HG03571 (cell line): ENCODE measurements around the gene KCNK13.
"Not testable (repeated sequence)": the region's sequence is repeated elsewhere in the genome, so short reads cannot be mapped to it uniquely, and the experiment has no call there.

Source experiments
- ATAC-seq: cut with Tn5 transposase; IDR thresholded peaks from one replicate; pipeline ENCODE4 v1.9.1; 2021; ENCODE audit not compliant: unreplicated experiment

Gene KCNK13

DNA sequence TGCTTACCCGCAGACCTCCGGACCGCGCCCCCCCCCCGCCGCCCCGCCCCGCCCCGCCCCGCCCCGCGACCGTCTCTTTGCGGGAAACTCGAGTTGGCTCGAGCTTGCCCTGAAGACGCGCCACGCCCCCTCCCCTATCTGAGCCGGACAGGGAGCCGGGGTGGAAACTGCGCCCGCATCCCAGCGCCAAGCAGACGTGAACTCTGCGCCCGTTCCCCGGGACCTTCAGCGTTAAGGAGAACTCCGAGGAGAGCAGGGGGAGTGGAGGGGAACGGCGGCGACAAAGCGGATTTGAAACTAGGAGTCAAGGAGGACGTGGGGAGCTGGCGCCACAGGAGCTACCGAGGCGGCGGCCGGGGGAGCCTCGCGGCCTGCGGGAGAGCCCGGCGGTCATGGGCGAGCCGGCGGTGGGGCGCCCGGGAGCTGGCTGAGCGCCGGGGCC lies at the start of gene KCNK13:
TSS of gene KCNK13 (plus strand) at position 310 of the 442 bp plus-strand sequence. CDS start 212 bp downstream, outside the sequence.
- no peak for ATAC-seq

DNA sequence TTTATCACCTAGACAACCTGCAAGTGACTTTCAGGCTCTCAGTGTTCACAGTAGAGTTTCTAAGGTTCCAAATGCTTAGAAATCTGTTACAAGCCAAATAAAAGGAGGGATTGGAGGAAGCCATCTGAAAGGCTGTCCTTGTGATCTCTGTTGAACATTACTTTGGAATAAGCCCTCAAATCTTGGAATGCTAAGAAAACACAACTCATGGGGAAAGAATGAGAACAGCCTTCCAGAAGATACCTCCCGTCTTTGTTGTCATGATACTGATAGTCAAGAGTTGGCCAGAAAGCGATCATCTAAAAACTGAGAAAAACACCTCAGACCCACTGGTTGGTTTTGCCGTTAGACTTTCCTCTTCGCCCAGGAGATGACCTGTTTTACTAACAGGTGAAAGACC lies 44.4 kb upstream of the KCNK13 start:
- ATAC-seq = no peak

DNA sequence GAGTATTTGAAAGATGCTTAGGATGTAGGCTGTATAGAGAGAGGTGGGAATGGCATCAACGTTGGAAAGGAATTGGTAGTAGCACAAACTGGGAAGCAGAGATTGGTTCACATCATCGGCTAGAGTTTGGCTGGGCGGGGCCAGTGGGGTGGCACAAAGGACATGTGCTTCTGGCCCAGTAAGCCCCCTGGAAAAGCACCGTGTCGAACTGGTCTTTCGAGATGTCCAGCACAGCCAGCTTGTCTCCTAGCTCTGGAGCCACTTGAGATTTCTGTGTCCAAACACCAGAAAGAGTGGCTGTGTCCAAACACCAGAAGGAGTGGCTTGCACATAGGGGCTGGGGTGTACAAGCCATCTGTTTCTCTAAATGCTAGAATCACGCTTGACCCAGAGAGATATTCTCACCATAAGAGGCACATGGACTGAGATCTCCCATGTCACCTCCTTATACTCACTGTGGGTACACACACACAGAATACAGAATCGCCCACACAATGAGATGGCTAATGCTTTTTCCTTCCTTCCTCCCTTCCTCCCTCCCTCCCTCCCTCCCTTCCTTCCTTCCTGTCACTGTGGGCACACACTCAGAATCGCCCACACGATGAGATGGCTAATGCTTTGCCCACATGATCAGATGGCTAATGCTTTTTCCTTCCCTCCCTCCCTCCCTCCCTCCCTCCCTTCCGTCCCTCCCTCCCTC lies 41.8 kb upstream of the KCNK13 start:
- ATAC-seq = no peak

DNA sequence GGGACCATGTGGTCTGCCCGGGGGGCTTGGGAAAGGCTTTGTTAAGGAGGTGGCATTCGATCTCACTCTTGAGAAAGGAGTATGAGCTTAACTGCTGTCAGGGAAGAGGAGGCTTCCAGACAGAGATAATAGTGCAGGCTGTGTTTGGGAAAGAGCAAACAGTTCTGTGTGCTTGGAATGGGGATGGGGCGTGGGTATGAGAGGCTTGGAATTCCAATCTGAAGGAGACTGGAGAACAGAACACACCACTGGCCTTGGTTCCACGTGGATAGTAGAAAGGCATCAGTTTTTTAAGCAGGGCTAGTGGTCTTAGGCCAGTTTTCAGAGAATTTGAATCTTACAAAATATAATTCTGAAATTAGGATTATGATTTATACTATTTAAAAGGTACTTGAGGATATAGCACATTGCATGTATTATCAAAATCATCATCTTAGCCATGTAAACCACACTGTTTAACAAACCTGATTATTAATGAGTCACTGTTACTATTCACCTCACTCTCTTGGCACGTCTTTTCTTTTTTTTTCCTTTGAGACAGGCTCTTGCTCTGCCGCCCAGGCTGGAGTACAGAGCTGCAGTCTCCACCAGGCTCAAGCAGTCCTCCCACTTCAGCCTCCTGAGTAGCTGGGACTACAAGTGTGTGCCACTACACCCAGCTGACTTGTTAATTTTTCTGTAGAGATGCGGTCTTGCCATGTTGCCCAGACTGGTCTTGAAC lies 38.5 kb upstream of the KCNK13 start:
- ATAC-seq = no peak

DNA sequence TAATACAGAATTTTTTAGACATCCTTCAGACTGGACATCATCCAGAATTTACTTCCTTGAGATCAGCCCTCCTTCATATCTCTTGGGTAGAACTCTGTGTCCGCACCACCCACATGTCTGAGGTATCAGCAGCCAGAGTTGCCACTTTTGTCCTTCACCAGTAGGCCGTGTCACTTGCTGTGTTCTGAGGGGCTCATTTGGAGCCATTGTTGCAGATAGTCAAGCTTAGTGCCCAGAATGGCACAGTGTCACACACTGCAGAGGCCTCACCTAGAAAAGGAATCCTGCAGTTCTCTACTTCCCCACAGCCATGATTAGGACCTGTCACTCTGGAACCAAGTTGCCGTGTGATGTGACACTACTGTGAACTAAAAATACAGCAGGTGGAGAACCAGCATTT lies 36.9 kb upstream of the KCNK13 start:
- no peak for ATAC-seq

DNA sequence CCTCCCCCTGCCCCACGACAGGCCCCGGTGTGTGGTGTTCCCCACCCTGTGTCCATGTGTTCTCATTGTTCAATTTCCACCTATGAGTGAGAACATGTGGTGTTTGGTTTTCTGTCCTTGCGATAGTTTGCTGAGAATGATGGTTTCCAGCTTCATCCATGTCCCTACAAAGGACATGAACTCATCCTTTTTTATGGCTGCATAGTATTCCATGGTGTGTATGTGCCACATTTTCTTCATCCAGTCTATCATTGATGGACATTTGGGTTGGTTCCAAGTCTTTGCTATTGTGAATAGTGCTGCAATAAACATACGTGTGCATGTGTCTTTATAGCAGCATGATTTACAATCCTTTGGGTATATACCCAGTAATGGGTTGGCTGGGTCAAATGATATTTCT lies 35.2 kb upstream of the KCNK13 start:
- not testable (repeated sequence) for ATAC-seq

DNA sequence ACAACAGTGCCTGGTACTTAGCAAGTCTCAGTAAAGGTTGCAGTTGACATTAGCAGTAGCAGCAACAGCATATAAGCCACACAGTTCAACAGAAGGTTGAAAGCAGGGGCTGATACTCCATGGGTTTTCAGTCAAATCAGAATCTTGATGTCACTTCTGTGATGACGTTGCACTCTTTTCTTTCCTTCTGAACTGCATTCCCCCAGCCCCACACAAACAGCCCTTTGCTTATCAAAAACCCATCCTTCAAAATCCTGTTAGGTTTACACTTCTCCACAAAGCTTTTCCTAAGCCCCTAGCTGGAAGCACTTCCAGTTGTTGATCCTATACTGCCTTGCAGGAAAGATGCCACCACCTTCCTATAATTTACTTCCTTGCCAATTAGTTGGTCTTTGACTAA lies 34.0 kb upstream of the KCNK13 start:
- ATAC-seq = no peak

DNA sequence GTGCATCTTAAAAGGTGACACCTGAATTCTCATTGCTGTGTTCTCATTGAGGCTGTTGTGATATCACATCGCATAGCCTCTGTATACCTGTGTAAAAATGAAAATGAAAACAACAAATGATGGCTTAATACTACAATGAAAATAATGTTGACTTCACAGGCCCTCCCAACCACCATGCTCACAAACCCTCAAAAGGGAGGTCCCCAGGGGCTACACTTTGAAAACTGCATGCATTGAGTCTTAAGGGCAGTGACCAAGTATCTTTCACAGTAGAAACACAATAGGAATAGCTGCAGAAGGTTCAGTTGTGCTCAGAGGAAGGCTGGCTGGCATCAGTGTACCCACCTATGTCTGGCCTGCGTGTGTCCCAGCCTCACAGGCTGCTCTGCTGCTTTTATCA lies 27.6 kb upstream of the KCNK13 start:
- no peak for ATAC-seq

DNA sequence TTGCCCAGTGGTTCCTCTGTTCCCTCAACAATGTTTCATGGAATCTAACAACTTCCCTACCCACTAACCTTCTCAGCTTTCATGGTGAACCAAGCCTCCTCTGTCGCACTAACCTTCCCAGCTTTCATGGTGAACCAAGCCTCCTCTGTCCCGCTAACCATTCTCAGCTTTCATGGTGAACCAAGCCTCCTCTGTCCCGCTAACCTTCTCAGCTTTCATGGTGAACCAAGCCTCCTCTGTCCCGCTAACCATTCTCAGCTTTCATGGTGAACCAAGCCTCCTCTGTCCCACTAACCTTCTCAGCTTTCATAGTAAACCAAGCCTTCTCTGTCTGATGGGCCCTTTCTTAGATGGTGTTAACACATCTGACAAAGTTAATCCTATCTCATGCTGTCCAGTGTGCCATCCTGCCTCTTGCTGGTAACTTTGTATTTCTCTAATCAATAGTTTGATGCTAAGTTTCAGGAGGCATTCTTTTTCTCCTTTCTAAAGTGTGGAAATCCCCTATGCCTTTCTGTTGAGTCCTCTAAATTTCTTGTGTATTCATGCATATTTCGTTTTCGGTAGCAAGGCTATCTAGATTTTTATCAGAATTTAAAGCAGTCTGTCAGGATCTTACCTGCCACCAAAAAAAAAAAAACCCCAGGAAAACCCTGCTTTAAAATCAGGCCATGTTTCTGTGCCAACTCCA lies 26.8 kb upstream of the KCNK13 start:
- no peak for ATAC-seq

DNA sequence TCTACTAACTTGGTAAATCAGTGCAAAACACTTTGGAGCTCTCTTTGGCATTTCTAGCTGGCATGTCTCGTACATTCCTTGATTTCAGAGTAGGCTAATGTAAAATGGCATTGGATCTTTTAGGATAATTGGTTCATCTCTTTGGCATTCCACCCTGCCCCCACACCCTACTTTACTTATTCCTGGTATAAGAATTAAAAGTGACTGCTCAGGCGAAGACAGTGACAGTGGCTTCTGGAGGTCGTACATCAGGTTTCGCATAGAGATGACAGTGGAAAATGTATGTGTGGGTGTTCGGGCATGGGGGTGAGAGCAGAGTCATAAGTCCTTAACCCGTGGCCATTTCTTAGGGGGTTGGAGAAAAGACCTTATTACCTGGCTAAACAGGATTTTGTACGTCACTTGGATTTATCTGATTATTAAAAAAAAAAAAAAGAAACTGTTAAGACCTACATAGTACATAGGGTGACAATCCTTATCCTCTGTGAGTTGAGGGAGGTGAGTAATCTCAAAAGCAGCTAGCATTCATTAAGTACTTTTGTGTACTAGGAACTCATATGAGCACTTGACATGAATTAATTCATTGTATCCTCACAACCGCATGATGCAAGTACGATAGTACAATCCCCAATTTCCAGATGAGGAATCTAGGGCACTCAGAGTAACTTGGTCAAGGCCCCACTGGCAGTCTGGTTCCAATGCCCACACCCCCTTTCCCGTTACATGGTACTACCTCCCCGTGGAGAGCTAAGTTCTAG lies 22.4 kb upstream of the KCNK13 start:
- ATAC-seq = no peak

DNA sequence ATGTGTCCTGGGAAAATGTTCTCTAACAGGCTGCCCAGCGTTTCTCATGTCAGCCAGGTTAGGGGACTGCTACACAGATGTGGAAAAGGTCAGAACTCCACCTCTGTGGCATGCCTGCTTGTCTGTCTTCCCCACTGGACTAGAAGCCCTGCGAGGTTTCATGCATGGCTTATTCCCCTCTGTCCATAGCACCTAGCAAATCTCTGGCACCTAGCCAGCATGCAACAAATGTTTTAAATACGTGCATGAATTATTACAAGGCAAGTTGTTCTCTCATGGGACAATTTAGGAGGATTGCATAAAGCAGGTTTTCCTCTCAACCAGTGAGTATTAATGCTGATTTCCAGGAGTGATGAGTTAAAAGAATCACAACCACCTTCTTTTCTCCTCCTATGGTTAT lies 21.4 kb upstream of the KCNK13 start:
- ATAC-seq = no peak

DNA sequence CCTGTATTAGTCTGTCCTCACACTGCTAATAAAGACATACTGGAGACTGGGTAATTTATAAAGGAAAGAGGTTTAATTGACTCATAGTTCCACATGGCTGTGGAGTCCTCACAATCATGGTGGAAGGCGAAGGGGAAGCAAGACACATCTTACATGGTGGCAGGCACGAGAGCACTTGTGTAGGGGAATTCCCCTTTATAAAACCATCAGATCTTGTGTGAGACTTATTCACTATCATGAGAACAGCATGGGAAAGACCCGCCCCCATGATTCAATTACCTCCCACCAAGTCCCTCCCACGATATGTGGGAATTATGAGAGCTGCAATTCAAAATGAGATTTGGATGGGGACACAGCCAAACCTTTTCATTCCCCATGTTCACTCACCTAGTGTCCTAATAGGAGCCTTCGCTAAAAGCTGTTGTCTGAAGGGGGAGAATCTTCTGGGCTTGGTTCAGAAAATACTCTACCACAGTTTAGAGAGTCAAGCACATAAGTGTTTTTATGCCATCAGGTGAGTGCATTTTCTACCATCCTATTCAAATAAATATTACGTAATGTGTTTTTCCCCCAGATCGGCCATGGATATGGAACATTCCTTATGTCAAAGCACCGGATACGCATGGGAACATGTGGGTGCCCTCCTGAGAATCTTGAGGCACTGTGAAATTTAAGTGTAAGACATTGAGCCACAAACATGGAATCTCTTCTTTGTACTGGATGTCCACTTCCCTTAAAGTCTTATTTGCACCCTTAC lies 19.1 kb upstream of the KCNK13 start:
- ATAC-seq = no peak

DNA sequence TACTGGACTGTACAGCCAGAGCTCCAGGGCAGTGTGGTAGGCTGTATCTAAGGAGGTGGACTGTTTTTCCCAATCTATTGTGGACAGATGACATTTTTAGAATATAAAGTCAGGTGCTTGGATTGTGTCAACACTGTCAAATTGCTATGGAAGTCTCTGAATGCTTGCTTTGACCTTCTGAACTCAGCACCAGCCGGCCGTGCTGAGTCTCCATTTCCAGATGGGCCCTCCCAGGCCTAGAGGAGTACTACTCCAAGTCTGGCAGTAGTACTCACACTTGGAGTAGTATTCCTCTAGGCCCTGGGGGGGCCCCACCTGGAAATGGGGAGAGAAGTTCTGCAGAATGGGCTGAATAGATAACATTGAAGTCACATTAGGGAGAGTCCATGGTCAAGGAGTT lies 16.2 kb upstream of the KCNK13 start:
- no peak for ATAC-seq

DNA sequence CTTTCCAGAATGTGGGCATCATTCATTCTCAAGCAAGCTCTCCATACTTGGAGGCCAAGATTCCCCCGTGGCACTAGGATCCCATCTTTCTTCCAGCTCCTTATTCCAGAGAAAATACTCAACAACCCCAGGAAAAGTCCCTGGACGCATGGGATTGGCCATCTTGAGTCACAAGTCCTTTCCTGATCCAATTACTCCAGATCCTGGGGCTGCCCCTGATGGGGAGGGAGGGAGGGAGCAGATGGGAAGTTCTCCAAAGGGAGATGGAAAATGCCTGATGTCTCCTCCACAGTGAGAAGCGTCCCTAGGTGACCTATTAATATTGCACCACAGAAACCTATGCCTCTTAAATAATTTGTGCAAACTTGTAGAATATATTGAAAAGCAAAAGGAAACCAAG lies 12.4 kb upstream of the KCNK13 start:
- no peak for ATAC-seq

DNA sequence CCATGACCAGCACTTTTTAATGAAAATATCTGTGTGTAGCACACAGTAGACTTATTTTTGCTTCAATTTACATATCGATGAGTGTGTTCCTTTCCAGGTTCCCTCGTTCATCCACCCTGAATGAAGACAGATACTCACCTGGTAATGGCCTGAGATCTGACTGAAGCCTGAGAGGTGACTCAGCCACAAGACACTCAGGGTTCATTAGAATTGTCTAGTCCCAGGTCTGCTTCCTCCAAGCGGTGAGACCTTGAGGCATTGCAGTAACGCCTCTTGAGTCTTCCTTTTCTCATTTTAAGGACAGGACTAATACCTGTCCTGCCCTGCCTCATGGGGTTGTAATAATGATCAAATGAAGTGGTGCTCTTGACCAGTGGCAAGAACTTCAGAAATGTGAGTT lies 11.5 kb upstream of the KCNK13 start:
- ATAC-seq = no peak

DNA sequence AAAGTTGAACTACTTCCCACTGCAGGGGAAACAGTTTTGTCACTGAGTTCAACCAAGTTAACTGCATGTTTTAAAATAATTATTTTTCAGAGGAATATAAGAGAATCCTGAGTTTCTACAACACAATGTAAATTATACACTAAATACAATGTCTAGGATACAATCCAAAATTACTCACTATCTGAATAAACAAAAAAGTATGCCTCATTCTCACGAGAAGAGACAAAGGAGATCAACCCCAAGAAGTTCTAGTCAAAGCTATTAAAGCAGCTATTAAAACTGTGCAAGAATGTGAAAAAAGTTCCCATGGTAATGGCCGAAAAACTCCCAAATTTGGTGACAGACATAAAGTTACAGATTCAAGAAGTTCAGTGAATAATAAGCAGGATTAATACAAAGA lies 8.8 kb upstream of the KCNK13 start:
- no peak for ATAC-seq

DNA sequence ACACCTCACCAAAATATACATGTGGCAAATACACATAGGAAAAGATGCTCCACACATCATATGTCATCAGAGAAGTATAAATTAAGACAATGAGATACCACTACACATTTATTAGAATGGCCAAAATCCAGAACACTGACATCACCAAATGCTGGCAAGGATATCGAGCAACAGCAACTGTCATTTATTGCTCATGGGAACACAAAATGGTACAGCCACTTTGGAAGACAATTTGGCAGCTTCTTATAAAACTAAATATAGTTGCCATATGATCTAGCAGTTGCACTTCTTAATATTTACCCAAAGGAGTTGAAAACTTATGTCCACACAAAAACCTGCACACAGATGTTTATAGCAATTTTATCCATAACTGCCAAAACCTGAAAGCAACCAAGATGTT lies 7.0 kb upstream of the KCNK13 start:
- ATAC-seq = no peak

DNA sequence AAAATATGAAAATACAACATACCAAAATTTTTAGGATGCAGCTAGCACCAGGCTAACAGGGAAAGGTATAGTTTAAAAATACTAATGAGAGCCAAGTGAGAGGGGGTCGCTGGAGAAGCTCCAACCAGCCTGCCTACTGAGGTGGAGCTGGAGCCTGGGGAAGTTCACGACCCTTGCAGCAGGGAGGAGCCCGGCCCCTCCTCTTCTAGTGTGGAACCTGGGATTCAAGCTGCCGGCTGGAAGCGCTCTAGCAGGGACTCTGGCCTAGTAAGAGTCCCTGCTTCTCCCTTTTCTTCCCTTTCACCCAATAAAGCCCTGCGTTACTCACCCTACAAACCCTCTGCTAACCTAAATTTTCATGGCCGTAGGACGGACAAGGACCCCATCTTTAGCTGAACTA lies 5.0 kb upstream of the KCNK13 start:
- no peak for ATAC-seq

DNA sequence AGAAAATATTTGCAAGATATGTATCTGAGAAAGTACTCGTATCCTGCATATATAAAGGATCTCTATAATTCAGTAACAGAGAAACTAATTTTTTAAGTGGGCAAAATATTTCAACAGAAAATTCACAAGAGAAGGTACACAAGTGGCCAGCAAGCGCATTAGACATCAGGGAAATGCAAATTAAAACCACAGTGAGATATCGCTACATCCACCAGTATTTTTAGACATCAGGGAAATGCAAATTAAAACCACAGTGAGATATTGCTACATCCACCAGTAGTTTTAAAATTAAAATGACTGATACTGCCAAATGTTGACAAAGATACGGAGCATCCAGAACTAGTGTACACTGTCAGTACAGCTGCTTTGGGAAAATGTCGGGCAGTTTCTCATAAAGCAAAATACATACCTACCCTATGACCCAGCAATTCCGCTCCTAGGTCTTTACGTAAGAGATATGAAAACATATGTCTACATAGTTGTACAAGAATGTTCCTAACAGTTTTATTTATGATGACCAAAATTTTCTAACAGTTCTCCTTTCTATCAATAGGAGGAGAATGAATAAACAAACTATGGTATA lies 2.8 kb upstream of the KCNK13 start:
- no peak for ATAC-seq

DNA sequence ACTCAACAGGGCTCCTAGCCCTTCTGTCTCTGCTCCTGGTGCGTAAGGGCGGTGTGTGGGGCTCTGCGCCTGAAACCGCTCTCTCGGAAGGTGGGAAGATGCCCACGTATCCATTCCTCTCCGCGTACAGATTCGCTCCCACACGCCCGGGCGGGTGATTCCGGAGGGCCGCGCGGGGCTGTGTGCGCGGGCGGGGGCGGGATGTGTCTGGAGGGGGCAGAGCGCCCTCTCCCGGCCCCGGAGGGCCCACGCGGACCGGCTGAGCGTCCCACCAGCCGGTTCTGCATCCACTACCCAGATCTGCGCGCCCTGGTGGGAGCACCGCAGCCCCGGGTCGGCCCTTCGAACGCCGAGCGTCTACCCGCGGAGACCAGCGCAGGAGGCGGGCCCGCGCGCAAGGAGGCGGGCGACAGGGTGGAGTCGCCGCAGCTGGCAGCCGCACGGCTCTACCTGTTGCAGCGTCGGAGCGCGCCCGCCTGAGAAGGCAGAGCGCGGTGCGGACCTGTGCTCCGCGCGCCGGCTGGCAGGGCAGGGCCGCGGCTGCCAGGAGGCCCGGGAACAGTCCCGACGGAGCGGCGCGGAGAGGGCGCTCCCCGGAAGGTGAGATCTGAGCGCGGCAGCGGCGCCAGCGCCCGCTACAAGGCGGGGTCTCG lies 1.4 kb upstream of the KCNK13 start:
- peak; percentile 55 for ATAC-seq
